Activated T-helper 9 cell treated with anti-CD3 and anti-CD28 coated beads, Interleukin-2, amount 50 U/mL, for 16 hours (primary cell): ENCODE results near the gene PRODH2.
"Not testable (repeated sequence)": the region's sequence is repeated elsewhere in the genome, so short reads cannot be mapped to it uniquely, and the experiment has no call there.

Experiments
- DNase-seq: peaks from one replicate; pipeline ENCODE4 v3.0.0-alpha.2; 2020; ENCODE audit warnings: low read depth

The PRODH2 gene

GRCh38 chr19:35842666-35843272 lies 30.1 kb upstream of the PRODH2 start:
- no peak for DNase-seq

GRCh38 chr19:35841961-35842595 lies 29.4 kb upstream of the PRODH2 start:
- DNase-seq, result no peak

DNA sequence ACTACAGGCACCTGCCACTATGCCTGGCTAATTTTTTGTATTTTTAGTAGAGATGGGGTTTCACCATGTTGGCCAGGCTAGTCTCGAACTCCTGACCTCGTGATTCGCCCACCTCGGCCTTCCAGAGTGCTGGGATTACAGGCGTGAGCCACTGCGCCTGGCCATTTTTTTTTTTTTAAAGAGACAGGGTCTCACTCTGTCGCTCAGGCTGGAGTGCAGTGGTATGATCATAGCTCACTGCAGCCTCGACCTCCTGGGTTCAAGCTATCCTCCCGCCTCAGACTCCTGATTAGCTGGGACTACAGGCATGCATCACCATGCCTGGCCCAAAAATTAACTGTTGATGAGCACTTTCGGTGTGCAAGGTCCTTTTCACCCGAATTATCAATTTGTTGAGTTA lies 23.5 kb upstream of the PRODH2 start:
- DNase-seq, result not testable (repeated sequence)

- no peak for DNase-seq
These were observed 21.3 kb upstream of the PRODH2 start for GRCh38 chr19:35833972-35834371.

DNA sequence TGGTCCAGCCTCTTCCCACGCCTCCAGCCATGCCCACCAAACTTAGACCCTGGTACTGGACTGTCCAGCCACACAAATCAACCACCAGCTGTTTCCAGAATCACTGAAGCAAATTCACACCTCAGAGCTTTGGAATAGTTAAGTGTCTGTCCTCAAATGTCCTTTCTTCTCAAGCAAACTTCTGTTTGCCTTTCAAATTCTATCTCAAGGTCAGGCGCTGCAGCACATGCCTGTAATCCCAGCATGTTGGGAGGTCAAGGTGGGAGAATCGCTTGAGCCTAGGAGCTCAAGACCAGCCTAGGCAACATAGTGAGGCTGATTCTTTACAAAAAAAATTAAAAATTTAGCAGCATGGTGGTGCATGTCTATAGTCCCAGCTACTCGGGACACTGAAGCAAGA lies 19.4 kb upstream of the PRODH2 start:
- DNase-seq, result no peak

DNA sequence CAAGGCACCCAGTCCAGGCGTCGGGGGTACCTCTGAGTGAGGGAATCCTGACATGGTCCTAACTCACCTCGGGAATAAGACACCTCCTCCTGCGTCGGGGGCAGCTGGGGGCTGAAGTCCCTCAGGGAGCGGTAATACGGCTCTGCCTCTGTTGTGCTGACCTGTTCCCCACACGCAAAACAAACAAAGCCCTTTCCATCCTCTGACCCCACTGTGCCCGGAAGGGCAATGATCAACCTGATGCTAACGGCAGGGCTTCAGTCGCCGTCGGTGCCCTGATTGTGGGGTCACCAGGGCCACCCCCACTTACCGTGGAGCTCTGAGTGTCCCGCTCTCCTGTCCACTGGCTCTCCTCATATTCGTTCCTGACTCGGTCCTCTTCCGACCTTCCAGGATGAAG lies 18.3 kb upstream of the PRODH2 start:
- no peak for DNase-seq

- DNase-seq, result no peak
These were observed 16.2 kb upstream of the PRODH2 start for GRCh38 chr19:35828692-35829301.

DNA sequence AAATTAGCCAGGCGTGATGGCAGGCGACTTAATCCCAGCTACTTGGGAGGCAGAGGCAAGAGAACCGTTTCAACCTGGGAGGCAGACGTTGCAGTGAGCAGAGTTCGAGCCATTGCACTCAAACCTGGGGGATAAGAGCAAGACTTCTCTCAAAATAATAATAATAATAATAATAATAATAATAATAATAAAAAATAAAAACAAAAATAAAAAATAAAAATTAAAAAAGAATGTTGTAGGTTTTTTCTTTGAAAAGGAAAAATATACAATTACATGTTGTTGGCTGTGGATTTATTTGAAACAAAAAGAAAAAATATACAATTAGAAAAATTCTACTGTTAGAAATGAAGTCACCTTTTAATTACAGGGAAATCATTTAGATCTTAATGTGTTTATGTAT lies 11.5 kb upstream of the PRODH2 start:
- DNase-seq, result no peak

GRCh38 chr19:35822579-35822978 lies 9.9 kb upstream of the PRODH2 start:
- DNase-seq, result no peak

DNA sequence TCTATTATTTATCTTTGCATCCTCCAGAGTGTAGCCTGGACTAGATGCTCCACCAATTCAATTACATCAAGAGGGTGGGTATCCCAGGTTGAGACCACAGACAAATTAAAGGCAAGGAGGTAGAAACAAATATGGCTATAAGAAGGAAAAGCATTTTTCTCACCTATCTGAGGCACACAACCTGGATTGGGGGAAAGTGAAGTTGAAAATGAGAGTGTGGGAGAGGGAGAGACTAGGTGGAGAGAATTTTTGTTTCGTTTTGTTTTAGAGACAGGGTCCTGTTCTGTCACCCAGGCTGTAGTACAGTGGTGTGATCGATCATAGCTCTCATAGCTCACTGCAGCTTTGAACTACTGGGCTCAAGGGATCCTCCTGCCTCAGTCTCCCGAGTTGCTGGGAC lies 5.8 kb upstream of the PRODH2 start:
- no peak for DNase-seq

GRCh38 chr19:35816846-35817245 lies 4.2 kb upstream of the PRODH2 start:
- DNase-seq, result no peak

DNA sequence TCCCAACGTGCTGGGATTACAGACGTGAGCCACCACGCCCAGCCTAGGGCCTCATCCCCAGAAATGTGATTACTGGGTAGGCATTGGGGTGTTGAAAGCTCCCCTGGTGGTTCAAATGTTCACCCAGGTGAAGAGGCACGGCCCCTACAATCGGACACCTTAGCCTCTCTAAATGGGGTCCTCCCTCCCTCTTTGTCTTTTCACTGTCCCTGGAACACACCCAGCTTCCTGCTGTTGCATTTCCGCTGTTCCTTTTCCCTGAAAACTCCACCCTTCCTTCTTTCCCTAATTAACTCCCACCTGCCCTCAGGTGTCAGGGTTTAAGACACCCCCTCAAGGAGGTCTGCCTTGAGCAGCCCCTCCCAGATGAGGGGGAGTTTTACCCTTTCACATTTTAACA lies 3.6 kb upstream of the PRODH2 start:
- DNase-seq, result no peak

GRCh38 chr19:35813043-35813890 lies 622 bp upstream of the PRODH2 start:
- no peak for DNase-seq

- DNase-seq, result no peak
These were observed 1.1 kb downstream of the PRODH2 start for GRCh38 chr19:35811317-35812219.

DNA sequence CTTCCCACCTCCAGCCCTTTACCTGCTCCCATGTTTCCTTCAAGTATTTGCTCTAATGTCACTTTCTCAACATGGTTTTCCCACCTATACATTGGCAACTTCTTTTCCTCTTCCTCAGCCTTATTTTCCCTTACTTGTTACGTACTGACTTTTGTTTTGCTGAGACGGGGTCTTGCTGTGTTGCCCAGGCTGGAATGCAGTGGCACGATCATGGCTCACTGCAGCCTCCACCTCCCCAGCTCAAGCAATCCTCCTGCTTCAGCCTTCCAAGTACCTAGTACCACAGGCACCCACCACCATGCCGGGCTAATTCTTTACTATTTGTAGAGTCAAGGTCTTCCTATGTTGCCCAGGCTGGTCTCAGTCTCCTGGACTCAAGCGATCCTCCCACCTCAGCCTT lies 5.0 kb downstream of the PRODH2 start:
- no peak for DNase-seq

DNA sequence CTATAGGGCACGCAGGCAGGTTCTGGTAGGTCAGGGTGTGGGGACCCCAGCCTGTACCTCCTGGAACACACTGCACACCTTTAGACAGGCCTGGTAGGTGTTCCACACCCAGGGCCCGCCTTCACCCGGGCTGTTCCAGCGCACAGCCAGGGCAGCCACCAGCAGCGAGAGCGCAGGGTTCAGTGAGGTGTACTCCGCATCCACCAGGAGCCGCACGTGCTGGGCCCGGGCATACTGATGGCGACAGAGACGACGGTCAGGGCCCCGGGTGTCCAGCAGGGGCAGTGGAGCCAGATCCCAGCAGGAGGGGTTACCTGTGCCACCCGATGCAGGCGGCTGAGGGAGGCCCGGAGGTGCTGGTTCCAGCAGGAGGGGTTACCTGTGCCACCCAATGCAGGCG lies 6.0 kb downstream of the PRODH2 start:
- no peak for DNase-seq

- DNase-seq, result no peak
These were observed 7.0 kb downstream of the PRODH2 start for GRCh38 chr19:35805526-35806102.

DNA sequence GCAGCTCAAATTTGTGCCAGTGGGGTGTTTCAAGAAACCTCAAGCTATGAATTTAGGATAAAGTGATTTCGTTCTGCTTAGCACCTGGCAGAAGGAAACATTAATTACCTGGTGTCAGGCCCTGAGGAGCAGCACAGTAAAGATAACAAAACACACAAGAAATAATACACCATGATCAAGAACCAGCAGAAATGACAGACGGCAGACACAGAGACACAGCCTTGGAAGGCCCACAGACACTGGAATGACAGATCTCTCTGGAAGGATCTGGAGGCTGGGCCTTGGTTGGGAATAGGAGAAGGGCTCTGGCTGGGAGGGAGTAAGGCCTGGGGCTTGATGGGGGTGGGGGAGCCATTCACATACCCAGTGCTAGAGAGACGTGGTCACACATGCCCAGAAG lies 10.8 kb downstream of the PRODH2 start:
- DNase-seq, result no peak

- no peak for DNase-seq
These were observed 15.0 kb downstream of the PRODH2 start for GRCh38 chr19:35797663-35798062.

GRCh38 chr19:35796645-35797542 lies 15.8 kb downstream of the PRODH2 start:
- DNase-seq, result no peak
